SK-N-SH (cell line): ENCODE results near the gene MAP3K5. TPM values are rescaled to one million over a fixed set of nuclear protein-coding genes. Genes with fewer than 3 reads are reported as not detected.

Source experiments
- CTCF ChIA-PET: fragments of 300-600, 350-600 bp; formaldehyde crosslinking; extraction: SDS; loops from one replicate; lab custom pipeline; 2021; lab: Yijun Ruan, JAX
- POLR2A ChIA-PET: fragments of 350-600 bp; sonication (Branson Sonifier 250); formaldehyde crosslinking; extraction: SDS; loops from one replicate; lab custom pipeline; 2020; ENCODE audit warnings: antibody characterized with exemption, inconsistent platforms; lab: Yijun Ruan, JAX
- DNase-seq: peaks from one replicate; pipeline ENCODE4 v3.0.0; 2012
- H2AFZ ChIP-seq: fragments of 200-600 bp; sonication (generic); 2 replicates; pipeline ENCODE4 v1.8.1; 2016; ENCODE audit warnings: antibody characterized with exemption, mild to moderate bottlenecking, low read depth
- H3F3A ChIP-seq: fragments of 200-600 bp; sonication (generic); replicated peaks from 2 replicates; pipeline ENCODE3; 2016; ENCODE audit warnings: antibody characterized with exemption, mild to moderate bottlenecking; ENCODE audit not compliant: insufficient read depth
- H3K27ac ChIP-seq, 2 experiments: fragments of 200-500 bp in 1 of 2; fragments of 200-600 bp in 1 of 2; sonication (Bioruptor generic) in 1 of 2; sonication (generic), shearing (Covaris generic) in 1 of 2; 2 replicates each; pipeline versions ENCODE4 v1.5.1 to v1.6.1; 2014 to 2016; ENCODE audit warnings: low read depth in 2 of 2, inconsistent platforms in 1 of 2, low read length in 1 of 2, mild to moderate bottlenecking in 1 of 2, mixed read lengths in 1 of 2
- H3K27me3 ChIP-seq: fragments of 200-600 bp; sonication (generic), shearing (Covaris generic); 2 replicates; pipeline ENCODE4 v1.6.1; 2016; ENCODE audit warnings: mixed run types; ENCODE audit not compliant: insufficient read depth
- H3K36me3 ChIP-seq, 2 experiments: fragments of 200-500 bp in 1 of 2; fragments of 200-600 bp in 1 of 2; sonication (Bioruptor generic) in 1 of 2; sonication (generic) in 1 of 2; replicated peaks in 1 of 2; 2 replicates each; pipeline versions ENCODE3 to v1.5.1; 2014 to 2016; ENCODE audit warnings: low read length in 1 of 2, mild to moderate bottlenecking in 1 of 2; ENCODE audit not compliant: insufficient read depth in 2 of 2, control insufficient read depth in 1 of 2
- H3K4me1 ChIP-seq, 2 experiments: fragments of 200-500 bp in 1 of 2; fragments of 200-600 bp in 1 of 2; sonication (Bioruptor generic) in 1 of 2; sonication (generic), shearing (Covaris generic) in 1 of 2; 2 replicates each; pipeline versions ENCODE4 v1.5.1 to v1.6.1; 2014 to 2016; ENCODE audit warnings: low read depth in 1 of 2, low read length in 1 of 2, mixed run types in 1 of 2; ENCODE audit not compliant: insufficient read depth in 2 of 2, control insufficient read depth in 1 of 2
- H3K4me2 ChIP-seq: fragments of 200-600 bp; sonication (generic), shearing (Covaris generic); 2 replicates; pipeline ENCODE4 v1.6.1; 2017; ENCODE audit warnings: mixed run types
- H3K4me3 ChIP-seq, 2 experiments: fragments of 200-500 bp in 1 of 2; fragments of 200-600 bp in 1 of 2; sonication (Bioruptor generic) in 1 of 2; sonication (generic), shearing (Covaris generic) in 1 of 2; 2 replicates each; pipeline versions ENCODE4 v1.5.1 to v1.8.1; 2014 to 2016; ENCODE audit warnings: low read depth in 2 of 2, inconsistent platforms in 1 of 2, low read length in 1 of 2, mild to moderate bottlenecking in 1 of 2, mixed read lengths in 1 of 2, moderate library complexity in 1 of 2
- H3K79me2 ChIP-seq: fragments of 200-600 bp; sonication (generic); 2 replicates; pipeline ENCODE4 v1.8.1; 2017; ENCODE audit warnings: mild to moderate bottlenecking; ENCODE audit not compliant: insufficient read depth
- H3K9ac ChIP-seq: fragments of 200-600 bp; sonication (generic); 2 replicates; pipeline ENCODE4 v1.6.1; 2017; ENCODE audit warnings: mixed run types
- H3K9me2 ChIP-seq: fragments of 200-600 bp; sonication (generic); 2 replicates; pipeline ENCODE4 v1.6.1; 2017; ENCODE audit warnings: mixed run types
- H3K9me3 ChIP-seq: fragments of 200-600 bp; sonication (generic); 2 replicates; pipeline ENCODE4 v1.6.1; 2017; ENCODE audit warnings: mixed run types, mild to moderate bottlenecking, moderate library complexity
- H4K20me1 ChIP-seq: fragments of 200-600 bp; sonication (generic); 2 replicates; pipeline ENCODE4 v1.6.1; 2017; ENCODE audit warnings: mild to moderate bottlenecking, mixed run types; ENCODE audit not compliant: insufficient read depth
- FOSL2 ChIP-seq: IDR thresholded peaks from 2 replicates; pipeline ENCODE4 v1.4.0; 2012; ENCODE audit warnings: low read depth, mild to moderate bottlenecking, moderate library complexity, borderline replicate concordance
- FOXJ3 ChIP-seq: sonication (generic); formaldehyde crosslinking; IDR thresholded peaks from 2 replicates; pipeline ENCODE4 v1.5.1; 2020; ENCODE audit warnings: mild to moderate bottlenecking, missing genetic modification reagents
- MEF2A ChIP-seq: IDR thresholded peaks from 2 replicates; pipeline ENCODE4 v1.4.0; 2012; ENCODE audit warnings: low read depth, borderline replicate concordance
- NFIC ChIP-seq: IDR thresholded peaks from 2 replicates; pipeline ENCODE4 v1.4.0; 2012; ENCODE audit warnings: borderline replicate concordance
- RAD21 ChIP-seq: IDR thresholded peaks from 2 replicates; pipeline ENCODE4 v1.6.1; 2012; ENCODE audit warnings: mild to moderate bottlenecking, low read length
- RCOR1 ChIP-seq: fragments of 150-350 bp; IDR thresholded peaks from 2 replicates; pipeline ENCODE4 v1.6.1; 2017; ENCODE audit warnings: antibody characterized with exemption, low read length
- REST ChIP-seq: IDR thresholded peaks from 2 replicates; pipeline ENCODE4 v1.6.1; 2012; ENCODE audit warnings: mild to moderate bottlenecking, low read depth, low read length, moderate library complexity
- TCF12 ChIP-seq: IDR thresholded peaks from 2 replicates; pipeline ENCODE4 v1.4.0; 2012
- USF1 ChIP-seq: IDR thresholded peaks from 2 replicates; pipeline ENCODE4 v1.4.0; 2012; ENCODE audit warnings: low read depth, borderline replicate concordance
- USF2 ChIP-seq: fragments of 150-350 bp; IDR thresholded peaks from 2 replicates; pipeline ENCODE4 v1.6.1; 2017; ENCODE audit warnings: antibody characterized with exemption, low read length, low read depth, borderline replicate concordance
- polyA plus RNA-seq, 3 experiments: library from polyadenylated mRNA; depleted of rRNA; stranded (reverse); fragments of >200 nt; gene quantifications; 2 replicates each; pipeline ENCODE4 v1.2.3, GENCODE V29; 2012
- TF ChIP-seq, protein P1 (sequence below): IDR thresholded peaks from 2 replicates; pipeline ENCODE4 v1.4.0; 2012; ENCODE audit warnings: low read depth
- TF ChIP-seq, protein P2 (sequence below): fragments of 200-600 bp; sonication (generic); IDR thresholded peaks from 2 replicates; pipeline ENCODE4 v1.6.1; 2017; ENCODE audit warnings: antibody characterized with exemption, mild to moderate bottlenecking, moderate library complexity

The MAP3K5 gene
- polyA plus RNA-seq, 1 of the 3 experiments (the other 2 are of a cell fraction), result 1.4 TPM

- Histone ChIP-seq H3K9me3 (no peaks in the 10 kb centered on the region), H3K79me2 (no peaks in the 10 kb centered on the region), H3K4me2 (no peak overlapping the region), H4K20me1 (no peaks in the 10 kb centered on the region), H3K4me3 (no peak overlapping the region), H3F3A (peaks cover 6% of the 10 kb centered on the region), H2AFZ (no peak overlapping the region), H3K36me3 (no peaks in the 10 kb centered on the region), H3K9me2 (no peaks in the 10 kb centered on the region), H3K4me1 (peaks cover 0 to 3% of the 10 kb centered on the region in 2 experiments; a peak in 2 of 4 replicates), H3K9ac (no peak overlapping the region), H3K27ac (no peak overlapping the region), H3K27me3 (no peaks in the 10 kb centered on the region)
- no peak for TF ChIP-seq USF2
- TF ChIP-seq, protein P1, sequence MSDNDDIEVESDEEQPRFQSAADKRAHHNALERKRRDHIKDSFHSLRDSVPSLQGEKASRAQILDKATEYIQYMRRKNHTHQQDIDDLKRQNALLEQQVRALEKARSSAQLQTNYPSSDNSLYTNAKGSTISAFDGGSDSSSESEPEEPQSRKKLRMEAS, result no peak
- TF ChIP-seq RAD21, result no peak
- no peak for TF ChIP-seq RCOR1
- TF ChIP-seq MEF2A, result no peak
- TF ChIP-seq FOXJ3 (CRISPR knock-in tag), result no peak
- no peak for TF ChIP-seq NFIC
- TF ChIP-seq USF1, result no peak
- no peak for TF ChIP-seq TCF12
- TF ChIP-seq, protein P2, sequence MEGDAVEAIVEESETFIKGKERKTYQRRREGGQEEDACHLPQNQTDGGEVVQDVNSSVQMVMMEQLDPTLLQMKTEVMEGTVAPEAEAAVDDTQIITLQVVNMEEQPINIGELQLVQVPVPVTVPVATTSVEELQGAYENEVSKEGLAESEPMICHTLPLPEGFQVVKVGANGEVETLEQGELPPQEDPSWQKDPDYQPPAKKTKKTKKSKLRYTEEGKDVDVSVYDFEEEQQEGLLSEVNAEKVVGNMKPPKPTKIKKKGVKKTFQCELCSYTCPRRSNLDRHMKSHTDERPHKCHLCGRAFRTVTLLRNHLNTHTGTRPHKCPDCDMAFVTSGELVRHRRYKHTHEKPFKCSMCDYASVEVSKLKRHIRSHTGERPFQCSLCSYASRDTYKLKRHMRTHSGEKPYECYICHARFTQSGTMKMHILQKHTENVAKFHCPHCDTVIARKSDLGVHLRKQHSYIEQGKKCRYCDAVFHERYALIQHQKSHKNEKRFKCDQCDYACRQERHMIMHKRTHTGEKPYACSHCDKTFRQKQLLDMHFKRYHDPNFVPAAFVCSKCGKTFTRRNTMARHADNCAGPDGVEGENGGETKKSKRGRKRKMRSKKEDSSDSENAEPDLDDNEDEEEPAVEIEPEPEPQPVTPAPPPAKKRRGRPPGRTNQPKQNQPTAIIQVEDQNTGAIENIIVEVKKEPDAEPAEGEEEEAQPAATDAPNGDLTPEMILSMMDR, result no peak
- no peak for TF ChIP-seq REST
- no peak for TF ChIP-seq FOSL2
- ChIA-PET CTCF (interaction anchor here (1.8 to 2.7 kb wide), 2 partner anchors 29 to 119 kb away, joined by 5 to 11 read pairs; partner anchors contain the start of gene MAP3K5), POLR2A (no interaction called here)
- DNase-seq, result no peak
Observed at GRCh38 chr6:136673571-136673970, 118.7 kb downstream of the MAP3K5 start.
